Measurements from ENCODE around the gene RECQL5. TPM values are rescaled to one million over a fixed set of nuclear protein-coding genes. Genes with fewer than 3 reads are reported as not detected.

Gene RECQL5
- total RNA-seq, 1 donor from 2014 or later: 44.0 TPM

DNA sequence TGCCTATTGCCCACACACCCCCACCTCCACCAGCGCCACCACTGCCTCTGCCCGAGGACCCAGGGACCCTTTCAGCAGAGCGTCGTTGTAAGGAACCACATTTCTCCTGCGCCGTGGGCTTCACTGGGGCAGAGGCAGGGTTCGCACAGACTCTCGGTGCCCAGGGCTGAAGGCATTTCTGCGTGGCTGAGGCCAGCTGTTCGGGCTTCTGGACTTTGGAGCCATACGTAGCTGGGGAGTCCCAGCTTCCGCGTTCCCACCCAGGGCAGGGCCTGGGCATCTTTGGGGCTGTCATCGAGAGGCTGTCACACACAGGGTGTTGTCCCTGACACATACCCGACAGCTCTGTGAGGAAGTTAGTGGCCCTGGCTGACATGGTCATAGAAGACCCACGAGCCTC lies 49.7 kb downstream of the RECQL5 start:
- Histone ChIP-seq H3K27me3 (no peaks in the 10 kb centered on the region), H3K4me1 (no peaks in the 10 kb centered on the region), H3K9me3 (no peaks in the 10 kb centered on the region), H3K4me3 (no peak overlapping the region), H3K27ac (no peak overlapping the region), H3K36me3 (peaks cover 0 to 63% of the 10 kb centered on the region in 2 donors)
- no peak for TF ChIP-seq POLR2AphosphoS5 (IDR thresholded peaks at IDR 0.05; ENCODE audit: insufficient read depth in 1 of 2, low read depth in 1 of 2)
- TF ChIP-seq, protein P1, sequence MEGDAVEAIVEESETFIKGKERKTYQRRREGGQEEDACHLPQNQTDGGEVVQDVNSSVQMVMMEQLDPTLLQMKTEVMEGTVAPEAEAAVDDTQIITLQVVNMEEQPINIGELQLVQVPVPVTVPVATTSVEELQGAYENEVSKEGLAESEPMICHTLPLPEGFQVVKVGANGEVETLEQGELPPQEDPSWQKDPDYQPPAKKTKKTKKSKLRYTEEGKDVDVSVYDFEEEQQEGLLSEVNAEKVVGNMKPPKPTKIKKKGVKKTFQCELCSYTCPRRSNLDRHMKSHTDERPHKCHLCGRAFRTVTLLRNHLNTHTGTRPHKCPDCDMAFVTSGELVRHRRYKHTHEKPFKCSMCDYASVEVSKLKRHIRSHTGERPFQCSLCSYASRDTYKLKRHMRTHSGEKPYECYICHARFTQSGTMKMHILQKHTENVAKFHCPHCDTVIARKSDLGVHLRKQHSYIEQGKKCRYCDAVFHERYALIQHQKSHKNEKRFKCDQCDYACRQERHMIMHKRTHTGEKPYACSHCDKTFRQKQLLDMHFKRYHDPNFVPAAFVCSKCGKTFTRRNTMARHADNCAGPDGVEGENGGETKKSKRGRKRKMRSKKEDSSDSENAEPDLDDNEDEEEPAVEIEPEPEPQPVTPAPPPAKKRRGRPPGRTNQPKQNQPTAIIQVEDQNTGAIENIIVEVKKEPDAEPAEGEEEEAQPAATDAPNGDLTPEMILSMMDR (IDR thresholded peaks at IDR 0.05): no peak
- no peak for TF ChIP-seq POLR2A (IDR thresholded peaks at IDR 0.05)
- no peak for DNase-seq (ENCODE audit: extremely low spot score in 2 of 2)
- intact Hi-C loops (cut with DNase I): no loop called here

DNA sequence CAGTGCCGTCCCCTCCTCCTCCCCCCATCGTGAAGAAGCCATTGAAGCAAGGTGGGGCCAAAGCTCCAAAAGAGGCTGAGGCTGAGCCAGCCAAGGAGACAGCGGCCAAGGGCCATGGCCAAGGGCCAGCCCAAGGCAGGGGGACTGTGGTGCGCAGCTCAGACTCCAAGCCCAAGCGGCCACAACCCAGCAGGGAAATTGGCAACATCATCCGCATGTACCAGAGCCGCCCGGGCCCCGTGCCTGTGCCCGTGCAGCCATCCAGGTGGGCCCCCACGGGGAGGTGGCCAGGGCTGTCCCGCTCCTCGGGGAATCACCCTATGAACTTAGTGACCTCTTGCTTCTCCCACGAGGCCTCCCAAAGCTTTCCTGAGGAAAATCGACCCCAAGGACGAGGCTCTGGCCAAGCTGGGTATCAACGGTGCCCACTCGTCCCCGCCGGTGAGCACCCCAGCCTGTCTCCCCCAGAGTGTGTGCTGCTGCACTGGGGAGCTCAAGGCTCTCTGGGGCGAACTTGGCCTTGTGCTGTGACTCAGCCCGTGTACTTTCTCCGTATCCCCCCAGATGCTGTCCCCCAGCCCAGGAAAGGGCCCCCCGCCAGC lies 50.3 kb downstream of the RECQL5 start:
- H3K36me3 ChIP-seq: peaks cover 0 to 63% of the 10 kb centered on the region in 2 donors
- no peak for TF ChIP-seq POLR2AphosphoS5 (IDR thresholded peaks at IDR 0.05; ENCODE audit: insufficient read depth in 1 of 2, low read depth in 1 of 2)
- TF ChIP-seq, protein P1 (IDR thresholded peaks at IDR 0.05): no peak
- no peak for TF ChIP-seq POLR2A (IDR thresholded peaks at IDR 0.05)
- no peak overlapping the region for H3K4me3 ChIP-seq
- H3K27ac ChIP-seq: no peak overlapping the region
- intact Hi-C loops (cut with DNase I): no loop called here
- DNase-seq (ENCODE audit: extremely low spot score in 2 of 2): no peak
- no peaks in the 10 kb centered on the region for H3K4me1 ChIP-seq
- no peaks in the 10 kb centered on the region for H3K9me3 ChIP-seq
- no peaks in the 10 kb centered on the region for H3K27me3 ChIP-seq

DNA sequence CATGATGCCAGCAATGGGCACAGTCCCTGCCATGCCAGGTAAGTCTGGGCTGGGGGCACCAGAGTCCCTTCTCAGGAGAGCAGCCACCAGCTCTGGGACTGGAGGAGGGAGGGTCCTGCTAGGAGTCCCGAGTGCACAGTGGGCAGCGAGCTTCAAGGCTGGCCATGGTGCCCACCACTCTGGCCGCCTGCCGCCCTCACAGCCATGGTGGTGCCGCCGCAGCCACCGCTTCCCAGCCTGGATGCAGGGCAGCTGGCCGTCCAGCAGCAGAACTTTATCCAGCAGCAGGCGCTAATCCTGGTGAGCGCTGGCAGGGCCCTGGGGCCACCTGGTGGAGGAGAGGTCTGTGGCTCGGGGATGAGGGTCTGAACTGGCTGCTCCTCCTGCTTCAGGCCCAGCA lies 51.7 kb downstream of the RECQL5 start:
- no peak overlapping the region for H3K27ac ChIP-seq
- no peak for DNase-seq (ENCODE audit: extremely low spot score in 2 of 2)
- no peaks in the 10 kb centered on the region for H3K4me1 ChIP-seq
- H3K36me3 ChIP-seq: peaks cover 0 to 59% of the 10 kb centered on the region in 2 donors
- H3K4me3 ChIP-seq: no peak overlapping the region
- H3K27me3 ChIP-seq: no peaks in the 10 kb centered on the region
- no peaks in the 10 kb centered on the region for H3K9me3 ChIP-seq
- TF ChIP-seq, protein P1 (IDR thresholded peaks at IDR 0.05): no peak
- TF ChIP-seq POLR2A (IDR thresholded peaks at IDR 0.05): no peak
- no peak for TF ChIP-seq POLR2AphosphoS5 (IDR thresholded peaks at IDR 0.05; ENCODE audit: insufficient read depth in 1 of 2, low read depth in 1 of 2)
- intact Hi-C loops (cut with DNase I): no loop called here

DNA sequence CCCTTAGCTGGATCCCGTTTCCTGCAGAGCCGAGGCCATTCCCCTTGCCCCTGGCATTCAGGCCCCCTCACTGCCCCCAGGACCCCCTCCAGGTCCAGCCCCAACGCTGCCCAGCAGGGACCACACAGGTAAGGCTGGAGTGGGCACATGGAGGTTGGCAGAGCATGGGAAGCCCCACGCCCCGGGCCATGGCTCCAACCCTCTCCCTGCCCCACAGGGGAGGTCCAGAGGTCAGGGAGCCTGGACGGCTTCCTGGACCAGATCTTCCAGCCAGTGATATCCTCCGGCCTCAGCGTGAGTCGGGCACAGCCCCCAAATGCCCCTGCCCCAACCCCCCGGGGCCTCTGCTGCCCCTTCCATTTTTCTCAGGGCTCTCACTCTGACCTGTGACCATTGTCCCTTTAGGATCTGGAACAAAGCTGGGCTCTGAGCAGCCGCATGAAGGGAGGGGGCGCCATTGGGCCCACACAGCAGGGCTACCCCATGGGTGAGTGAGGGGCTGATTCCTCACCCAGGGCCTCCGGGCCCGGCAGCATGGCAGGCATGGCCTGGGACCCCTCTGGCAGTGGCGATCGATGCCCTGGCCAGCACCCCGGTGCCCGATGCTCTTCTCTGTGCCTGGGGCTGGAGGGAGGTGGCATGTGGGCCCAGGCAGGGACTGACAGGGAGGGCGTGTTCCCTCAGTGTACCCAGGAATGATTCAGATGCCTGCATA lies 52.2 kb downstream of the RECQL5 start:
- Histone ChIP-seq H3K36me3 (peaks cover 0 to 53% of the 10 kb centered on the region in 2 donors), H3K4me3 (no peak overlapping the region), H3K27me3 (no peaks in the 10 kb centered on the region), H3K9me3 (no peaks in the 10 kb centered on the region), H3K27ac (no peak overlapping the region), H3K4me1 (no peaks in the 10 kb centered on the region)
- intact Hi-C loops (cut with DNase I): no loop called here
- TF ChIP-seq, protein P1 (IDR thresholded peaks at IDR 0.05): no peak
- TF ChIP-seq POLR2AphosphoS5 (IDR thresholded peaks at IDR 0.05; ENCODE audit: insufficient read depth in 1 of 2, low read depth in 1 of 2) (no peak), POLR2A (IDR thresholded peaks at IDR 0.05) (no peak)
- no peak for DNase-seq (ENCODE audit: extremely low spot score in 2 of 2)

DNA sequence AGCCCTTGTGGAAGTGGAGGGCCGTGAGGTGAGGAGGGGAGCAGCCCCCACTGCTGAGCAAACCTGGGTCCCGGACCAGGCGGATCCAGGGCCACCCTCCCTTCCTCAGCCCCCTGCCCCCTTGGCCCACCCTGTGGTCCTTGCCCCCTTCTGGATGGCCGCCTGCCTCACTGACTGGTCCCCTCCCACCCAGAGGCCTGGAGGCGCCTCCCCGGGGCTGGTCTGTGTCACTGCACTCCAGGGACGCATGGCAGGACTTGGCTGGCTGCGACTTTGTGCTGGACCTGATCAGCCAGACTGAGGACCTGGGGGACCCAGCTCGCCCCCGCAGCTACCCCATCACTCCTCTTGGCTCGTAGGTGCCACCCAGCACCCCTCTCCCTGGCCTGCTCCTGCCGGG lies 52.9 kb downstream of the RECQL5 start:
- no peaks in the 10 kb centered on the region for H3K4me1 ChIP-seq

More for the DNA sequence above, 52.9 kb downstream of the RECQL5 start:
- Histone ChIP-seq H3K27me3 (no peaks in the 10 kb centered on the region), H3K36me3 (peaks cover 0 to 46% of the 10 kb centered on the region in 2 donors), H3K9me3 (no peaks in the 10 kb centered on the region), H3K4me3 (no peak overlapping the region), H3K27ac (no peak overlapping the region)
- TF ChIP-seq POLR2A (IDR thresholded peaks at IDR 0.05): no peak
- TF ChIP-seq, protein P1 (IDR thresholded peaks at IDR 0.05): no peak
- no peak for TF ChIP-seq POLR2AphosphoS5 (IDR thresholded peaks at IDR 0.05; ENCODE audit: insufficient read depth in 1 of 2, low read depth in 1 of 2)
- no peak for DNase-seq (ENCODE audit: extremely low spot score in 2 of 2)
- intact Hi-C loops (cut with DNase I): no loop called here

All from vagina (tissue), 2 donors.